Fibroblast of the aortic adventitia (primary cell): ENCODE data around the gene AMIGO2. TPM values are rescaled to one million over a fixed set of nuclear protein-coding genes. Genes with fewer than 3 reads are reported as not detected.

ENCODE experiments used
- DNase-seq: peaks from one replicate; pipeline ENCODE4 v3.0.0-alpha.2; 2010; ENCODE audit warnings: low read depth
- H3K4me3 ChIP-seq: 2 replicates; pipeline ENCODE4 v1.5.1; 2011; ENCODE audit warnings: low read depth, mild to moderate bottlenecking, control low read depth, low read length, moderate library complexity
- CTCF ChIP-seq: IDR thresholded peaks from 2 replicates; pipeline ENCODE4 v1.5.1; 2011; ENCODE audit warnings: mild to moderate bottlenecking, low read length, control low read depth, inconsistent platforms; ENCODE audit not compliant: insufficient read depth
- total RNA-seq: library from RNA; depleted of rRNA; stranded (reverse); fragments of >200 nt; gene quantifications from 2 replicates; pipeline ENCODE4 v1.2.3, GENCODE V29; 2012; ENCODE audit warnings: low replicate concordance

AMIGO2 gene
- total RNA-seq, 1 donor = 3.7 TPM

- H3K4me3 ChIP-seq = no peak overlapping the region
- DNase-seq = peak; percentile 70
- no peak for TF ChIP-seq CTCF
These were observed 8.5 kb upstream of the AMIGO2 start for GRCh38 chr12:47088021-47088944.

- TF ChIP-seq CTCF = no peak
- DNase-seq = peak; percentile 72
- H3K4me3 ChIP-seq = no peak overlapping the region
These were observed 7.4 kb upstream of the AMIGO2 start for GRCh38 chr12:47087088-47087688.

GRCh38 chr12:47085815-47086252 is 6.1 kb upstream of the AMIGO2 start:
- peak; percentile 60 for DNase-seq
- no peak for TF ChIP-seq CTCF
- no peak overlapping the region for H3K4me3 ChIP-seq

- H3K4me3 ChIP-seq = no peak overlapping the region
- TF ChIP-seq CTCF = no peak
- DNase-seq = no peak
These were observed 4.4 kb upstream of the AMIGO2 start for GRCh38 chr12:47084172-47084571.

GRCh38 chr12:47082796-47083621 is 3.2 kb upstream of the AMIGO2 start:
- TF ChIP-seq CTCF = no peak
- peak; percentile 86 for DNase-seq
- H3K4me3 ChIP-seq = no peak overlapping the region

- DNase-seq = no peak
- no peak overlapping the region for H3K4me3 ChIP-seq
- no peak for TF ChIP-seq CTCF
These were observed 2.5 kb upstream of the AMIGO2 start for GRCh38 chr12:47082283-47082682.
